Omental fat pad (tissue), 4 donors: ENCODE data around the gene TCN2. TPM values are rescaled to one million over a fixed set of nuclear protein-coding genes. Genes with fewer than 3 reads are reported as not detected.

Source experiments
- ATAC-seq: fragments of 150-250 bp; one replicate; pipeline ENCODE4 v1.9.1; 2016; ENCODE audit warnings: mild to moderate bottlenecking, moderate library complexity; ENCODE audit not compliant: low FRiP score
- DNase-seq: peaks from one replicate; pipeline ENCODE4 v3.0.0-alpha.2; 2019; ENCODE audit warnings: low spot score
- total RNA-seq, 4 donors: library from RNA; depleted of rRNA; stranded (reverse); fragments of >200 nt; gene quantifications; one replicate each; pipeline ENCODE4 v1.1.0, GENCODE V29; 2016
- TF ChIP-seq, protein P1 (sequence below), 3 donors: fragments of 450-650 bp; IDR thresholded peaks; one replicate each; pipeline ENCODE4 v1.5.1; 2016 to 2017; ENCODE audit warnings: antibody characterized with exemption in 3 of 3, mild to moderate bottlenecking in 3 of 3, moderate library complexity in 2 of 3

TCN2 gene
- total RNA-seq, 4 donors from 2014 or later, result 61.3 to 139 (median 73.6) TPM

DNA sequence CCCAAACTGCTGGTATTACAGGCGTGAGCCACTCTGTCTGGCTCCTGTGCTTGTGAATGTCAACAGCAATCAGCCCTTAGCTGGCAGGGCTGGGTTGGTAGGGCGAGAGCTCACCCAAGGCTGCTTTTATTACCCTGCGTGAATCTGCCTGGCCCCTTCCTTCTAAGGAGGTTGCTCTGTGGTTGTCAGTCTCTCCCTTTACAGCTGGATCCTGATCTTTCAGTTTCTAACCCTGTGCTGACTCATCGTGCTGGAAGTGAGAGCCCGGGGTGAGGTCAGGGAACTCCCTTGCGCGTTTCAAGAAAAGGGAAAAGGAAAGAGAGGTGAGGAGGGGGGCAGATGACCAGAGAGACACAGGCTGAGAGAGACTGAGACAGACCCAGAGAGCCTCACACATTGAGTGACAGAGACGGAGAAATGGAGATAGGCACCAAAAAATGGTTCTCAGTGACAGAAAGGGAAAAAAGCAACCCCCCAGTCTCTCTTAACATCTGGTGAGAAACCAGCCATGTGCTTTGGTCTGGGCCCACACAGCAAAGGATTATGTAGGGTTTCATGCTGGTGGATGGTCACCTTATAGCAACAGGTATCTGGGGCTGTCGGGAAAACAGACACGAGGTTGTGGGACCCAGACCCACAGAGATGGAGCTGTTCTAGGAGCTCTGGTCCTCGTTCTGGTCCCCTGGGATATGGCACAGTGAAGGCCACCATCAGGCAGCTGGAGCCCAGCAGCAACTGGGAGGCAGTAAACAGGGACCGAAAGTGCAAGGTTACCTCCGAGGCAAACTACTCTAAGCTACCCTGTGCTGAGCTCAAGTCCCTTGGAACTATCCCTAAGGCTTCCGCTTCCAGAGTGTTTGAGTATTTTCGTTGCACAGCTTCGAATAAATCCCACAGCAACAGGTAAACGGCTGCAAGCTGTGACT, 2.5 kb downstream of the TCN2 start:
- peak; percentile 40 for DNase-seq
- TF ChIP-seq, protein P1, sequence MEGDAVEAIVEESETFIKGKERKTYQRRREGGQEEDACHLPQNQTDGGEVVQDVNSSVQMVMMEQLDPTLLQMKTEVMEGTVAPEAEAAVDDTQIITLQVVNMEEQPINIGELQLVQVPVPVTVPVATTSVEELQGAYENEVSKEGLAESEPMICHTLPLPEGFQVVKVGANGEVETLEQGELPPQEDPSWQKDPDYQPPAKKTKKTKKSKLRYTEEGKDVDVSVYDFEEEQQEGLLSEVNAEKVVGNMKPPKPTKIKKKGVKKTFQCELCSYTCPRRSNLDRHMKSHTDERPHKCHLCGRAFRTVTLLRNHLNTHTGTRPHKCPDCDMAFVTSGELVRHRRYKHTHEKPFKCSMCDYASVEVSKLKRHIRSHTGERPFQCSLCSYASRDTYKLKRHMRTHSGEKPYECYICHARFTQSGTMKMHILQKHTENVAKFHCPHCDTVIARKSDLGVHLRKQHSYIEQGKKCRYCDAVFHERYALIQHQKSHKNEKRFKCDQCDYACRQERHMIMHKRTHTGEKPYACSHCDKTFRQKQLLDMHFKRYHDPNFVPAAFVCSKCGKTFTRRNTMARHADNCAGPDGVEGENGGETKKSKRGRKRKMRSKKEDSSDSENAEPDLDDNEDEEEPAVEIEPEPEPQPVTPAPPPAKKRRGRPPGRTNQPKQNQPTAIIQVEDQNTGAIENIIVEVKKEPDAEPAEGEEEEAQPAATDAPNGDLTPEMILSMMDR (IDR thresholded peaks at IDR 0.05), result no peak
- peak; percentile 70 for ATAC-seq

DNA sequence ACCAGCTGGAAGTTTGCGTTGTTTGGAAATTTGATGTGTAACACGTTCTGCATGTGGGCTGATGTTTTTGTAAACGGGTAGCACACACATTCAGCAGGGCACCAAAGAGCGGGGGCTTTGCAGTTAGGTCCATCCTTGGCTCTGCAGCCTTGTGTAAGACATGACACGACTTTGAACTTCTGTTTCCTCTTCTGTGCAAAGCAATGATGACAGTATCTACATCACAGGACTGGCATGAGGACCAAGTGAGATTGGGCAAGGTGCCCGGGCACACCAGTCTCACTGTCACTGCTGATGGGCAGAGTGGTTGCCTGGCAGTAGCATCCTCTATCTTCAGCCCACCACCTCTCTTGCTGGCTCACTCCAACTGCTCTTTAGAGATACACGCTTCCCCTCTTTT, 3.3 kb downstream of the TCN2 start:
- TF ChIP-seq, protein P1 (IDR thresholded peaks at IDR 0.05), result no peak
- no peak for ATAC-seq
- DNase-seq, result peak; percentile 36

DNA sequence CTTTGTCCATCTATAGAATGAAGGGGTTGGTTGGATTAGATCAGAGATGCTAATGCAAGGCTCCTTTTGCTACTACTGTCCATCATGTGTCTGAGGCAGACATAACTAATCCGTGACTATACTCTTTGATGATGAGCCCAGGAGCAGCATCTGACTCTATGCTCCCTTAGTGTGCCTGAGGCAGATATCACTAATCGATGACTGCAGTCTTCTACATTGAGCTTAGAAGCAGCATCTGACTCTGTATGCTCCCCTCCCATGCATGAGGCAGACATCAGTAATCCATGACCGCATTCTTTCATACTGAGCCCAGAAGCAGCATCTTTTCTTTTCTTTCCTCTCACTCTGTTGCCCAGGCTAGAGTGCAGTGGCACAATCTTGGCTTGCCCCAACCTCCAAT, 4.2 kb downstream of the TCN2 start:
- no peak for DNase-seq
- TF ChIP-seq, protein P1 (IDR thresholded peaks at IDR 0.05), result no peak
- ATAC-seq, result no peak

DNA sequence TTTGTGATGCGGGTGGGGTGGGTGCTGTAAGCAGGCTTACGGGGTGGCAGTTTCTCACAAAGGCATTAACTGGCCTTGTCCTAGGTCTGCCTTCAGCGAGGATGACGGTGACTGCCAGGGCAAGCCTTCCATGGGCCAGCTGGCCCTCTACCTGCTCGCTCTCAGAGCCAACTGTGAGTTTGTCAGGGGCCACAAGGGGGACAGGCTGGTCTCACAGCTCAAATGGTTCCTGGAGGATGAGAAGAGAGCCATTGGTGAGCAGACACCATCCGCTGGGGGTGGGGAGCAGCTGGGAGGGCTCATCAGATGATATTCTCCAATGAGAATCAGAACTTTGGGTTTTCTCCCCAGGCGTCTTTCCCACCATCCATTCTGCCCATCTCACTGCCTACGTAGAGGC, 5.8 kb downstream of the TCN2 start:
- TF ChIP-seq, protein P1 (IDR thresholded peaks at IDR 0.05), result no peak
- no peak for DNase-seq
- ATAC-seq, result no peak

DNA sequence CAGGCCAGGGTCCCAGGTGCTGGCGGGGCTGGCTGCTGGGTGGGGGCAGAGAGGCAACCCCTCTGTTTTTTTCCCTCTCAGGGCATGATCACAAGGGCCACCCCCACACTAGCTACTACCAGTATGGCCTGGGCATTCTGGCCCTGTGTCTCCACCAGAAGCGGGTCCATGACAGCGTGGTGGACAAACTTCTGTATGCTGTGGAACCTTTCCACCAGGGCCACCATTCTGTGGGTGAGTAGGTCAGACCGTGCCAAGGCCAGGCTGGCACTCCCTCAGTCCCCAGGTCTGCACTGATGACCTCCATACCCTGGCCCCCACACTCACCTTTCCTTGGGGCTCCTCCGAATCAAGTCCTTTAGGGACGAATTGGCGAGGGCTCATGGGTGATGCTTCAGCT, 7.3 kb downstream of the TCN2 start:
- TF ChIP-seq, protein P1 (IDR thresholded peaks at IDR 0.05), result no peak
- no peak for ATAC-seq
- no peak for DNase-seq

DNA sequence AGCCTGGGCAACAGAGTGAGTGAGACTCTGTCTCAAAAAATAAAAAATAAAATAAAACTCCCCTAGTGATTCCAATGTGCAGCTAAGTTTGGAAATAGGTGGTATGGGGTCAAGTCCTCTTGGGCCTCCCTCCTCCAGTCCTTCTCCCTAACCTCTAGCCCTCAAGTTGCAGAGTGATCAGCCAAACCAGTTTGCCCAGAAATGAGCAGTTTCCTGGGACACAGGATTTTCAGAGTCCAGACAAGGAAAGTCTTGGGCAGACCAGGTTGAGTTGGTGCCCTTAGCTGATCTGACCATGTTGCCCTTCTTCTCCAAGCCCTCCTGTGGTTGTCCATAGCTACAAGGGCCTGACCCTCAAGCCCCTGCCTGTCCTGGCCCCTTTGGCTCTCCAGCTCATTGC, 7.9 kb downstream of the TCN2 start:
- no peak for DNase-seq
- TF ChIP-seq, protein P1 (IDR thresholded peaks at IDR 0.05), result no peak
- no peak for ATAC-seq

DNA sequence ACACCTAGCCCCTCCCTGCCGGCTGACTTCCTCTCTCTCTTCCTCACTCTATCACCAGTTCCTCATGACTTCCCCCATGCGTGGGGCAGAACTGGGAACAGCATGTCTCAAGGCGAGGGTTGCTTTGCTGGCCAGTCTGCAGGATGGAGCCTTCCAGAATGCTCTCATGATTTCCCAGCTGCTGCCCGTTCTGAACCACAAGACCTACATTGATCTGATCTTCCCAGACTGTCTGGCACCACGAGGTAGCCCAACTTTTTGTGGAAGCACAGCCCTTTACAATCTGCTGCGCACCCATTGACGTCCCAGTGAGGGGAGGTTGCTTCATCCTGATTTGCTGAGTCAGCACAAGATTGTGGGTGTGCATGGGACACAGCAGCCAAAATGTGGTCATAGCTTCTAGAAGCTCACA, 8.6 kb downstream of the TCN2 start:
- no peak for ATAC-seq
- TF ChIP-seq, protein P1 (IDR thresholded peaks at IDR 0.05), result no peak
- DNase-seq, result no peak
